22Rv1 (cell line): ENCODE results near the gene SLC6A2.

Source experiments
- ZFX ChIP-seq: fragments of 450-650 bp; IDR thresholded peaks from 2 replicates; pipeline ENCODE4 v1.6.1; 2017; ENCODE audit warnings: antibody characterized with exemption, borderline replicate concordance
- TF ChIP-seq, protein P1 (sequence below): fragments of 450-650 bp; IDR thresholded peaks from 2 replicates; pipeline ENCODE4 v1.5.1; 2017; ENCODE audit warnings: mild to moderate bottlenecking

DNA sequence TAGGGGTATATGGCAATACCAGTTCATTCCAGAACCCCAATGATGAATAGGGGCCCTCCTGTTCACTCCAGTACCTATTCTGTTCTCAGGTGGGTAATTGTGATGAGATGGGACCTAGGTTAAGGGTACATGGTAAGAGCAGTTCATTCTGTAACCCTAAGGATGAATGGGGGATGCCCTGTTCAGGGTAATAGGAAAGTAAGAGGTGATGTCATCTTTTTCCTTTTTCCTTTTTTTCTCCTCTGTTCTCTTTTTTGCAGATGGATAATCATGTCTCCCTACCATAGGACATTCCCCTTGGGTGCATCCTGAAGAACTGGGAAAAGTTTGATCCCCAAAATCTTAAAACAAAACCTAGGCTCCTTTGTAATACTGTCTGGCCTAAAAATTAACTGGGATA is 25.0 kb upstream of the SLC6A2 start:
- TF ChIP-seq, protein P1, sequence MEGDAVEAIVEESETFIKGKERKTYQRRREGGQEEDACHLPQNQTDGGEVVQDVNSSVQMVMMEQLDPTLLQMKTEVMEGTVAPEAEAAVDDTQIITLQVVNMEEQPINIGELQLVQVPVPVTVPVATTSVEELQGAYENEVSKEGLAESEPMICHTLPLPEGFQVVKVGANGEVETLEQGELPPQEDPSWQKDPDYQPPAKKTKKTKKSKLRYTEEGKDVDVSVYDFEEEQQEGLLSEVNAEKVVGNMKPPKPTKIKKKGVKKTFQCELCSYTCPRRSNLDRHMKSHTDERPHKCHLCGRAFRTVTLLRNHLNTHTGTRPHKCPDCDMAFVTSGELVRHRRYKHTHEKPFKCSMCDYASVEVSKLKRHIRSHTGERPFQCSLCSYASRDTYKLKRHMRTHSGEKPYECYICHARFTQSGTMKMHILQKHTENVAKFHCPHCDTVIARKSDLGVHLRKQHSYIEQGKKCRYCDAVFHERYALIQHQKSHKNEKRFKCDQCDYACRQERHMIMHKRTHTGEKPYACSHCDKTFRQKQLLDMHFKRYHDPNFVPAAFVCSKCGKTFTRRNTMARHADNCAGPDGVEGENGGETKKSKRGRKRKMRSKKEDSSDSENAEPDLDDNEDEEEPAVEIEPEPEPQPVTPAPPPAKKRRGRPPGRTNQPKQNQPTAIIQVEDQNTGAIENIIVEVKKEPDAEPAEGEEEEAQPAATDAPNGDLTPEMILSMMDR: no peak
- no peak for TF ChIP-seq ZFX
